H9 (cell line): ENCODE results near the gene COQ4. TPM values are rescaled to one million over a fixed set of nuclear protein-coding genes. Genes with fewer than 3 reads are reported as not detected.

ENCODE experiments used
- DNase-seq: peaks from one replicate; pipeline ENCODE4 v3.0.0-alpha.2; 2017
- H2AFZ ChIP-seq: one replicate; pipeline ENCODE4 v1.6.1; 2013; ENCODE audit warnings: mild to moderate bottlenecking, low read length, control low read depth, moderate library complexity
- H2AK5ac ChIP-seq: 2 replicates; pipeline ENCODE4 v1.6.1; 2013; ENCODE audit warnings: low read length, control low read depth, mixed read lengths; ENCODE audit not compliant: insufficient read length
- H2BK120ac ChIP-seq: one replicate; pipeline ENCODE4 v1.6.1; 2013; ENCODE audit warnings: low read depth, mild to moderate bottlenecking, low read length, control low read depth, inconsistent platforms; ENCODE audit not compliant: poor library complexity, severe bottlenecking
- H2BK12ac ChIP-seq: 2 replicates; pipeline ENCODE4 v1.6.1; 2013; ENCODE audit warnings: low read length, control low read depth, mixed read lengths, low read depth; ENCODE audit not compliant: insufficient read length
- H2BK15ac ChIP-seq: 2 replicates; pipeline ENCODE4 v1.6.1; 2013; ENCODE audit warnings: low read depth, low read length, control low read depth
- H2BK20ac ChIP-seq: one replicate; pipeline ENCODE4 v1.6.1; 2013; ENCODE audit warnings: low read depth, mild to moderate bottlenecking, low read length, control low read depth, inconsistent platforms; ENCODE audit not compliant: poor library complexity, severe bottlenecking
- H2BK5ac ChIP-seq: 2 replicates; pipeline ENCODE4 v1.6.1; 2013; ENCODE audit warnings: low read length, control low read depth, mixed read lengths; ENCODE audit not compliant: insufficient read length
- H3K14ac ChIP-seq: 2 replicates; pipeline ENCODE4 v1.6.1; 2013; ENCODE audit warnings: low read length, control low read depth; ENCODE audit not compliant: insufficient read depth
- H3K18ac ChIP-seq: 2 replicates; pipeline ENCODE4 v1.6.1; 2013; ENCODE audit warnings: low read depth, mild to moderate bottlenecking, mixed read lengths, low read length, control low read depth; ENCODE audit not compliant: insufficient read length
- H3K23ac ChIP-seq: 2 replicates; pipeline ENCODE4 v1.6.1; 2013; ENCODE audit warnings: low read length, control low read depth, mixed read lengths, low read depth; ENCODE audit not compliant: insufficient read length
- H3K23me2 ChIP-seq: 2 replicates; pipeline ENCODE4 v1.6.1; 2013; ENCODE audit warnings: low read depth, mild to moderate bottlenecking, mixed read lengths, low read length, control low read depth; ENCODE audit not compliant: insufficient read length, poor library complexity, severe bottlenecking
- H3K27ac ChIP-seq: 2 replicates; pipeline ENCODE4 v1.5.1; 2013; ENCODE audit warnings: low read length, control low read depth, mixed read lengths, low read depth; ENCODE audit not compliant: insufficient read length
- H3K27me3 ChIP-seq: 2 replicates; pipeline ENCODE4 v1.6.1; 2013; ENCODE audit warnings: low read length, control low read depth, inconsistent platforms; ENCODE audit not compliant: insufficient read depth
- H3K4ac ChIP-seq: 2 replicates; pipeline ENCODE4 v1.6.1; 2013; ENCODE audit warnings: low read depth, mild to moderate bottlenecking, control low read depth, inconsistent platforms, low read length, moderate library complexity
- H3K4me1 ChIP-seq: 2 replicates; pipeline ENCODE4 v1.6.1; 2013; ENCODE audit warnings: low read length, control low read depth, inconsistent platforms; ENCODE audit not compliant: insufficient read depth
- H3K4me2 ChIP-seq: 2 replicates; pipeline ENCODE4 v1.6.1; 2013; ENCODE audit warnings: low read length, control low read depth, mixed read lengths; ENCODE audit not compliant: insufficient read length, insufficient read depth
- H3K56ac ChIP-seq: 2 replicates; pipeline ENCODE4 v1.6.1; 2013; ENCODE audit warnings: low read depth, mild to moderate bottlenecking, mixed read lengths, low read length, control low read depth; ENCODE audit not compliant: insufficient read length
- H3K79me1 ChIP-seq: 2 replicates; pipeline ENCODE4 v1.6.1; 2013; ENCODE audit warnings: low read depth, mild to moderate bottlenecking, moderate library complexity, low read length, control low read depth, inconsistent platforms; ENCODE audit not compliant: insufficient read depth, poor library complexity, severe bottlenecking
- H3K79me2 ChIP-seq: 2 replicates; pipeline ENCODE4 v1.6.1; 2013; ENCODE audit warnings: low read length, control low read depth, inconsistent platforms; ENCODE audit not compliant: insufficient read depth
- H3K9ac ChIP-seq: 2 replicates; pipeline ENCODE4 v1.6.1; 2013; ENCODE audit warnings: low read length, control low read depth, mixed read lengths; ENCODE audit not compliant: insufficient read length; ENCODE audit errors: extremely low read depth
- H3K9me3 ChIP-seq: one replicate; pipeline ENCODE4 v1.6.1; 2013; ENCODE audit warnings: low read depth, low read length, inconsistent platforms; ENCODE audit not compliant: control insufficient read depth
- H3T11ph ChIP-seq: one replicate; pipeline ENCODE4 v1.6.1; 2013; ENCODE audit warnings: mild to moderate bottlenecking, low read length, control low read depth, inconsistent platforms
- H4K20me1 ChIP-seq: one replicate; pipeline ENCODE4 v1.6.1; 2013; ENCODE audit not compliant: control insufficient read depth, insufficient read length, insufficient read depth
- H4K5ac ChIP-seq: 2 replicates; pipeline ENCODE4 v1.6.1; 2013; ENCODE audit warnings: low read depth, mild to moderate bottlenecking, mixed read lengths, low read length, control low read depth; ENCODE audit not compliant: insufficient read length
- H4K8ac ChIP-seq: replicated peaks from 2 replicates; pipeline ENCODE4 v1.6.1; 2013; ENCODE audit warnings: low read length, control low read depth, mixed read lengths, low read depth; ENCODE audit not compliant: insufficient read length
- H4K91ac ChIP-seq: 2 replicates; pipeline ENCODE4 v1.6.1; 2013; ENCODE audit warnings: low read depth, mild to moderate bottlenecking, moderate library complexity, mixed read lengths, low read length, control low read depth; ENCODE audit not compliant: insufficient read length
- H3K27ac Mint-ChIP-seq, 3 experiments: 2 replicates in 2 of 3; 3 replicates in 1 of 3; pipeline ENCODE4 v1.8.0; 2020 to 2021; ENCODE audit warnings: mixed read lengths in 3 of 3, mild to moderate bottlenecking in 1 of 3, moderate library complexity in 1 of 3
- H3K27me3 Mint-ChIP-seq: 2 replicates; pipeline ENCODE4 v1.8.0; 2021; ENCODE audit warnings: low read depth, mild to moderate bottlenecking, moderate library complexity, mixed read lengths
- H3K36me3 Mint-ChIP-seq, 3 experiments: 2 replicates in 2 of 3; 3 replicates in 1 of 3; pipeline ENCODE4 v1.8.0; 2020 to 2021; ENCODE audit warnings: low read depth in 3 of 3, mixed read lengths in 3 of 3; ENCODE audit not compliant: insufficient read depth in 1 of 3
- H3K4me1 Mint-ChIP-seq, 2 experiments: 2 replicates each; pipeline ENCODE4 v1.8.0; 2020; ENCODE audit warnings: mixed read lengths in 2 of 2
- H3K4me3 Mint-ChIP-seq, 2 experiments: 2 replicates in 1 of 2; 3 replicates in 1 of 2; pipeline ENCODE4 v1.8.0; 2020 to 2021; ENCODE audit warnings: mild to moderate bottlenecking in 2 of 2, mixed read lengths in 2 of 2, moderate library complexity in 1 of 2
- H3K9me3 Mint-ChIP-seq, 2 experiments: 2 replicates in 1 of 2; 3 replicates in 1 of 2; pipeline ENCODE4 v1.8.0; 2020; ENCODE audit warnings: mild to moderate bottlenecking in 2 of 2, mixed read lengths in 2 of 2, moderate library complexity in 1 of 2
- CTCF ChIP-seq: fragments of 200-600 bp; sonication (generic); conservative IDR thresholded peaks from 3 replicates; pipeline ENCODE4 v1.8.0; 2021; ENCODE audit warnings: antibody characterized with exemption, mild to moderate bottlenecking
- WGBS: extraction: QIAGEN DNeasy Blood & Tissue Kit; methylation state at CpG from one replicate; pipeline ENCODE4 v1.1.7; 2013; ENCODE audit warnings: missing lambda C conversion rate, low lambda C conversion rate, mixed read lengths; ENCODE audit not compliant: insufficient read length; ENCODE audit errors: extremely low coverage; 5-methylcytosine and 5-hydroxymethylcytosine counted together
- total RNA-seq: library from RNA; stranded (reverse); gene quantifications from 2 replicates; pipeline ENCODE4 v1.2.1, GENCODE V29; 2021

Gene COQ4
- total RNA-seq, 1 experiment from 2014 or later: 38.4 TPM

GRCh38 chr9:128321879-128322403 lies 698 bp upstream of the COQ4 start:
- Histone ChIP-seq H3K9ac (peak overlapping the region; percentile 84), H4K5ac (no peak overlapping the region), H3K23me2 (peaks cover 7% of the 10 kb centered on the region), H4K91ac (no peak overlapping the region), H2BK5ac (no peak overlapping the region), H3K56ac (no peak overlapping the region), H2BK20ac (no peak overlapping the region), H2BK15ac (no peak overlapping the region), H3K79me2 (peaks cover 2% of the 10 kb centered on the region; the same call in 1 of the 2 replicates), H3K27ac (no peak overlapping the region), H3T11ph (no peak overlapping the region), H2AK5ac (no peak overlapping the region), H3K79me1 (peaks cover 3% of the 10 kb centered on the region), H2BK12ac (no peak overlapping the region), H4K8ac (peak overlapping the region; percentile 93), H4K20me1 (no peaks in the 10 kb centered on the region), H3K4me1 (no peaks in the 10 kb centered on the region), H3K14ac (no peak overlapping the region), H3K9me3 (no peaks in the 10 kb centered on the region), H3K23ac (no peak overlapping the region), H2BK120ac (no peak overlapping the region), H3K27me3 (no peaks in the 10 kb centered on the region), H3K4ac (no peak overlapping the region), H2AFZ (peak overlapping the region; percentile 49), H3K4me2 (peak overlapping the region; percentile 47), H3K18ac (no peak overlapping the region)
- H3K4me3 Mint-ChIP-seq: peak overlapping the region; percentile 98 to 99
- no peak for DNase-seq
- WGBS: no CpG with 5 or more reads among the region's 21 CpGs
- no peak for TF ChIP-seq CTCF
- H3K27ac Mint-ChIP-seq: peak overlapping the region; percentile 97 to 100 (median 99)
- H3K4me1 Mint-ChIP-seq: peaks cover 6 to 12% of the 10 kb centered on the region in 2 experiments
- H3K9me3 Mint-ChIP-seq: no peaks in the 10 kb centered on the region; a peak in 1 of 5 replicates
- peaks cover 2 to 27% (median 20%) of the 10 kb centered on the region in 3 experiments; a peak in 6 of 7 replicates for H3K36me3 Mint-ChIP-seq
- H3K27me3 Mint-ChIP-seq: no peaks in the 10 kb centered on the region
